Erythroblast (primary cell): ENCODE measurements around the gene SHLD2.
"Not testable (repeated sequence)": the region's sequence is repeated elsewhere in the genome, so short reads cannot be mapped to it uniquely, and the experiment has no call there.

Experiments
- DNase-seq, 2 experiments: peaks; one replicate each; lab custom pipeline; 2025; lab: John Stamatoyannopoulos, UW
- GATA1 ChIP-seq: IDR thresholded peaks from 2 replicates; pipeline ENCODE4 v1.6.1; 2011; ENCODE audit warnings: low read depth, mild to moderate bottlenecking, control low read depth, low read length, moderate library complexity
- POLR2A ChIP-seq: IDR thresholded peaks from 2 replicates; pipeline ENCODE4 v1.6.1; 2011; ENCODE audit warnings: mild to moderate bottlenecking, low read length

SHLD2 gene

GRCh38 chr10:87105446-87106124, 10.6 kb downstream of the SHLD2 start:
- DNase-seq: no peak
- TF ChIP-seq GATA1 (no peak), POLR2A (no peak)

- DNase-seq: not testable (repeated sequence)
These were observed 23.1 kb downstream of the SHLD2 start for GRCh38 chr10:87118122-87118521.

- DNase-seq: not testable (repeated sequence)
These were observed 24.0 kb downstream of the SHLD2 start for GRCh38 chr10:87119029-87119428.

GRCh38 chr10:87123351-87123750, 28.3 kb downstream of the SHLD2 start:
- not testable (repeated sequence) for DNase-seq

- DNase-seq: not testable (repeated sequence)
These were observed 32.0 kb downstream of the SHLD2 start for GRCh38 chr10:87127048-87127447.

- DNase-seq: not testable (repeated sequence)
These were observed 32.7 kb downstream of the SHLD2 start for GRCh38 chr10:87127607-87128156.

GRCh38 chr10:87132176-87132575, 37.2 kb downstream of the SHLD2 start:
- DNase-seq: peak; percentile 52 to 64

- not testable (repeated sequence) for DNase-seq
These were observed 38.9 kb downstream of the SHLD2 start for GRCh38 chr10:87133936-87134335.

- DNase-seq: not testable (repeated sequence)
These were observed 39.4 kb downstream of the SHLD2 start for GRCh38 chr10:87134440-87134839.

- not testable (repeated sequence) for DNase-seq
These were observed 42.5 kb downstream of the SHLD2 start for GRCh38 chr10:87137478-87137877.

- DNase-seq: not testable (repeated sequence)
These were observed 47.5 kb downstream of the SHLD2 start for GRCh38 chr10:87142230-87143108.

- DNase-seq: not testable (repeated sequence)
These were observed 48.1 kb downstream of the SHLD2 start for GRCh38 chr10:87143109-87143418.

GRCh38 chr10:87145598-87145997, 50.6 kb downstream of the SHLD2 start:
- not testable (repeated sequence) for DNase-seq

- DNase-seq: not testable (repeated sequence)
These were observed 54.1 kb downstream of the SHLD2 start for GRCh38 chr10:87149020-87149609.

- DNase-seq: not testable (repeated sequence)
These were observed 56.5 kb downstream of the SHLD2 start for GRCh38 chr10:87151516-87151915.

GRCh38 chr10:87156841-87157240, 61.8 kb downstream of the SHLD2 start:
- not testable (repeated sequence) for DNase-seq

GRCh38 chr10:87157821-87158220, 62.8 kb downstream of the SHLD2 start:
- not testable (repeated sequence) for DNase-seq

- not testable (repeated sequence) for DNase-seq
These were observed 67.8 kb downstream of the SHLD2 start for GRCh38 chr10:87162703-87163293.

GRCh38 chr10:87163414-87163813, 68.4 kb downstream of the SHLD2 start:
- not testable (repeated sequence) for DNase-seq

GRCh38 chr10:87169857-87170256, 74.9 kb downstream of the SHLD2 start:
- not testable (repeated sequence) for DNase-seq

GRCh38 chr10:87170705-87171104, 75.7 kb downstream of the SHLD2 start:
- not testable (repeated sequence) for DNase-seq
